ENCODE measurements around the gene VSIG1.

- TF ChIP-seq CTCF (IDR thresholded peaks at IDR 0.05; ENCODE audit: low read length) (no peak), EZH2 (IDR thresholded peaks at IDR 0.05; ENCODE audit: borderline replicate concordance, low read length) (no peak)
These were observed 77.9 kb downstream of the VSIG1 start for GRCh38 chrX:108122748-108123147.
